BJ (cell line): ENCODE data around the gene USP6NL. TPM values are rescaled to one million over a fixed set of nuclear protein-coding genes. Genes with fewer than 3 reads are reported as not detected.

Source experiments
- CTCF ChIA-PET: fragments of 350-600 bp; formaldehyde crosslinking; extraction: SDS; loops from one replicate; lab custom pipeline; 2021; ENCODE audit warnings: antibody characterized with exemption, inconsistent platforms; lab: Yijun Ruan, JAX
- POLR2A ChIA-PET: fragments of 300-600 bp; sonication (Branson Sonifier 250); formaldehyde crosslinking; extraction: SDS; loops from one replicate; lab custom pipeline; 2021; ENCODE audit warnings: antibody characterized with exemption; lab: Charles Lee
- DNase-seq: peaks from one replicate; pipeline ENCODE4 v3.0.0-alpha.2; 2011; ENCODE audit warnings: low read depth
- H3K27me3 ChIP-seq: 2 replicates; pipeline ENCODE4 v1.6.0; 2011; ENCODE audit warnings: low read length; ENCODE audit not compliant: control insufficient read depth, insufficient read depth
- H3K36me3 ChIP-seq: 2 replicates; pipeline ENCODE4 v1.5.1; 2011; ENCODE audit warnings: low read length; ENCODE audit not compliant: control insufficient read depth, insufficient read depth
- H3K4me3 ChIP-seq: 2 replicates; pipeline ENCODE4 v1.5.1; 2011; ENCODE audit warnings: low read depth, mild to moderate bottlenecking, control low read depth, low read length
- polyA plus RNA-seq: library from polyadenylated mRNA; depleted of rRNA; stranded (reverse); fragments of >200 nt; gene quantifications from 2 replicates; pipeline ENCODE4 v1.2.3, GENCODE V29; 2011
- TF ChIP-seq, protein P1 (sequence below): IDR thresholded peaks from 2 replicates; pipeline ENCODE4 v1.5.1; 2011; ENCODE audit warnings: low read depth, mild to moderate bottlenecking, control low read depth, inconsistent platforms, low read length, moderate library complexity; ENCODE audit not compliant: insufficient read depth

The USP6NL gene
- polyA plus RNA-seq, 1 experiment, result 7.7 TPM

DNA sequence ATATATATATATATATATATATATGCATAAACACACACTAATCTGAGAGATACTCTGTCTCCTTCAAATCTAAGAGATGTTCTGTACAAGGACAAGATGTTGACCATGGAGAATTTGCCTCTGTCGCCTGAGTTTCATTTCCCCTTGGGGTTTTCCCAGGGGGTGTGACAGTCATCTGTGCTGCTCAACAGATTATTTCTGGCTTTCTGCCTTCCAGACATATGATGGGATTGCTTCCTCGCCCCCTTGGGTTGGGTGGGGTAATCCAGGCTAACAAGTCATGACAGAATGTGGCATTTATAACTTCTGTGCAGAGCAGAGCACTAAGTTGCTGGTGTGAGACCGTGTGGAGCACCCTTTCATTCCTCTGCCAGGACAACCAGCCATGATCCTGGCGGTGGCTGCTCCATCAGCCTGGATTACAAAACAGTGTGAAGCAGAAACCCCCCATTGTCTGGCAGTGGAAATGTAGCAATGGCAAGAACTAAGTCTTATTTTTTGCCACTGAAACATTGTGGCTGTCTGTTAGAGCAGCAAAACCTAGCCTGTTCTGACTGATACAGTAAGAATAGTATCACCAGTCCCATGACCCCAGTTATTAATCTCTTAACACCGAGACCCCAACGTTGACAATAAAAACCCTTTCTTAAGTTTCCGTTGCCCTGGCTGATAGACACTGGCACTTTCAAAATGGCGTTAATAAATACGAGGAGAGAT, 13.7 kb upstream of the USP6NL start:
- no peak for DNase-seq
- POLR2A ChIA-PET, result no interaction called here
- Histone ChIP-seq H3K36me3 (no peaks in the 10 kb centered on the region), H3K27me3 (0 out of 2 replicates have a peak, but pooled peaks cover 2% of the 10 kb centered on the region), H3K4me3 (no peak overlapping the region)
- TF ChIP-seq, protein P1, sequence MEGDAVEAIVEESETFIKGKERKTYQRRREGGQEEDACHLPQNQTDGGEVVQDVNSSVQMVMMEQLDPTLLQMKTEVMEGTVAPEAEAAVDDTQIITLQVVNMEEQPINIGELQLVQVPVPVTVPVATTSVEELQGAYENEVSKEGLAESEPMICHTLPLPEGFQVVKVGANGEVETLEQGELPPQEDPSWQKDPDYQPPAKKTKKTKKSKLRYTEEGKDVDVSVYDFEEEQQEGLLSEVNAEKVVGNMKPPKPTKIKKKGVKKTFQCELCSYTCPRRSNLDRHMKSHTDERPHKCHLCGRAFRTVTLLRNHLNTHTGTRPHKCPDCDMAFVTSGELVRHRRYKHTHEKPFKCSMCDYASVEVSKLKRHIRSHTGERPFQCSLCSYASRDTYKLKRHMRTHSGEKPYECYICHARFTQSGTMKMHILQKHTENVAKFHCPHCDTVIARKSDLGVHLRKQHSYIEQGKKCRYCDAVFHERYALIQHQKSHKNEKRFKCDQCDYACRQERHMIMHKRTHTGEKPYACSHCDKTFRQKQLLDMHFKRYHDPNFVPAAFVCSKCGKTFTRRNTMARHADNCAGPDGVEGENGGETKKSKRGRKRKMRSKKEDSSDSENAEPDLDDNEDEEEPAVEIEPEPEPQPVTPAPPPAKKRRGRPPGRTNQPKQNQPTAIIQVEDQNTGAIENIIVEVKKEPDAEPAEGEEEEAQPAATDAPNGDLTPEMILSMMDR, result no peak
- CTCF ChIA-PET, result interaction anchor here (1.4 kb wide), 1 partner anchor 9 kb away, joined by 6 read pairs; no protein-coding TSS in a partner anchor

DNA sequence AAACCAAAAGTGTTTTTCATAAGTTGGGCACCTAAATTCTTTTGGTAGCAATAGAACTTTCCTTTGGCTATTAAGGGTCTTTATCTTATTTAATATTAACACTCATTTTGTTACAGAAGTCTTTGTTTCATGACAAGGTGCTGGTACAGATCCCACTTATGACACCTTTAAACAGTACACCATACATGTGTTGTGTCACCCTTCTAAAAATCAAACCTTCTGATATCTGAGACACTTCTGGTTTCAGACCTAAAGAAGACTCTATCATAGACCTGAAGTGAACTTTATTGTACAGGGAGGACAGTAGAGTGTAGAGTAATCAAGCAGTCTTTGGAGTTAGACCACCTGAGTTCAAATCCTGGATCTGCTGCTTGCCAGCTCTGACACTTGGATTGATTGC, 5.8 kb upstream of the USP6NL start:
- no peak overlapping the region for H3K4me3 ChIP-seq
- H3K27me3 ChIP-seq, result no peaks in the 10 kb centered on the region
- no peaks in the 10 kb centered on the region for H3K36me3 ChIP-seq
- TF ChIP-seq, protein P1, result no peak
- no peak for DNase-seq
- CTCF ChIA-PET, result interaction anchor here (1.0 to 1.1 kb wide), 2 partner anchors 68 to 101 kb away, joined by 3 to 5 read pairs; no protein-coding TSS in a partner anchor
- POLR2A ChIA-PET, result no interaction called here

DNA sequence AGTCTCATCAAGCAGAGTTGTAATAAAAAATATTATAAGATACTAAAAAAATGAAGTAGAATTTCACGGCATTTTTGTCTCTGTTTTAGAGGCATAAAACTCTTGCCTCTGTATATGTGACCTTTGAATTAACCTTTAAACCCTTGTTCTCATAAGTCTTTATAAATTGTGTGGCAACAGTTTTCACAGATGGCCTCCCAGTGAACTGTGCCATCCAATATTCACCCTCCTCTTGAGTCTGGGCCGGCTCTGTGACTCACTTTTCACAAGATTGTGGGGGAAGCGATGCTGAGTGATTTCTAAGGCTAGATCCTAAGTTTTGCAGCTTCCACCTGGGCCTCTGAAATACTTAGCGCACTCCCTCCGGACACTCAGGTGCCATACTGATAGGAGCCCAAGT, 4.6 kb upstream of the USP6NL start:
- ChIA-PET POLR2A (no interaction called here), CTCF (interaction anchor here (1.0 to 2.0 kb wide), 2 partner anchors 10 to 66 kb away, joined by 5 to 6 read pairs; no protein-coding TSS in a partner anchor)
- no peak overlapping the region for H3K4me3 ChIP-seq
- no peaks in the 10 kb centered on the region for H3K36me3 ChIP-seq
- TF ChIP-seq, protein P1, result no peak
- no peak for DNase-seq
- H3K27me3 ChIP-seq, result no peaks in the 10 kb centered on the region

DNA sequence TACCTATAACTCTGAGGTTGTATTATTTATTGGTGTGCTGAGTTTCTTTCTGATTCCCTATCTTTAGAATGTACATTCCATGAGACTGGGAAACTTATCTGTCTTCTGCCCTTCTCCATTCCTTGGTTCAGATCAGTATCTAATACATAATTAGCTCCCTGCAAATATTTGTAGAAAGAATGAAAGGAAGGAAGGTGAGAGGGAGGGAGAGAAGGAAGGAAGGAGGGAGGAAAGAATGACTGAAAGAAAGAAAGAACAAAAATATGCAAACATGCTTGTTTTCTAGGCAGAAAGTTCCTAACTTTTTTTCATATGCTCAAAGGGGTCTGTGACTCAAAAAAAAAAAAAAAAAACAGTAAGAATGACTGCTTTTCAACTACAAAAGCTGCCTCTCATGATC, 3.9 kb upstream of the USP6NL start:
- no peak for DNase-seq
- ChIA-PET POLR2A (no interaction called here), CTCF (interaction anchor here (0.6 to 2.0 kb wide), 2 partner anchors 11 to 168 kb away, joined by 3 to 6 read pairs; no protein-coding TSS in a partner anchor)
- Histone ChIP-seq H3K4me3 (no peak overlapping the region), H3K36me3 (no peaks in the 10 kb centered on the region), H3K27me3 (no peaks in the 10 kb centered on the region)
- TF ChIP-seq, protein P1, result no peak
